GM19324 (cell line): ENCODE data around the gene PDGFA.

Experiments used
- ATAC-seq: cut with Tn5 transposase; IDR thresholded peaks from one replicate; pipeline ENCODE4 v1.9.1; 2021; ENCODE audit warnings: mild to moderate bottlenecking, moderate library complexity; ENCODE audit not compliant: unreplicated experiment, low FRiP score

PDGFA gene

GRCh38 chr7:464454-465401 is 54.9 kb downstream of the PDGFA start:
- ATAC-seq = no peak

- ATAC-seq = no peak
These were observed 55.7 kb downstream of the PDGFA start for GRCh38 chr7:463817-464453.

DNA sequence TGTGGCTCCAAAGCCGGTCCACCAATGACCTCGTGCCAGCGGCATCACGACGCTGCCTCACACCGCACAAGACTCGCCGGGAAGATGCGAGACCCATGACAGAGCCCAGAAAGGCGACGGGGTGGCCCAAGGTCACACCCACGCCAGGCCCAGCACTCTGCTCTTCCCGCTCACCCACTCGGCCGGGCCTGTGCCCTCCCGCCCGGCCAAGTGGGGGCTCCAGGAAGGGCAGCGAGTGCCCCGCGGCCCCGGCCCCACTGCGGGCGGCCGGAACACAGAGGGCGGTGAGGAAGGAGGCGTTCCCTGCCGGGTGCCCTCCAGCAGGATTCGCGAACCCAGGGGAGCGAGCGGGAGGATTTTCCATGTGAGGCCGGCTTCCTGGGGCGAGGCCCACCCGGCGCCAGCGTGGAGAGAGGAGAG is 56.3 kb downstream of the PDGFA start:
- no peak for ATAC-seq

- no peak for ATAC-seq
These were observed 57.2 kb downstream of the PDGFA start for GRCh38 chr7:462173-463103.

DNA sequence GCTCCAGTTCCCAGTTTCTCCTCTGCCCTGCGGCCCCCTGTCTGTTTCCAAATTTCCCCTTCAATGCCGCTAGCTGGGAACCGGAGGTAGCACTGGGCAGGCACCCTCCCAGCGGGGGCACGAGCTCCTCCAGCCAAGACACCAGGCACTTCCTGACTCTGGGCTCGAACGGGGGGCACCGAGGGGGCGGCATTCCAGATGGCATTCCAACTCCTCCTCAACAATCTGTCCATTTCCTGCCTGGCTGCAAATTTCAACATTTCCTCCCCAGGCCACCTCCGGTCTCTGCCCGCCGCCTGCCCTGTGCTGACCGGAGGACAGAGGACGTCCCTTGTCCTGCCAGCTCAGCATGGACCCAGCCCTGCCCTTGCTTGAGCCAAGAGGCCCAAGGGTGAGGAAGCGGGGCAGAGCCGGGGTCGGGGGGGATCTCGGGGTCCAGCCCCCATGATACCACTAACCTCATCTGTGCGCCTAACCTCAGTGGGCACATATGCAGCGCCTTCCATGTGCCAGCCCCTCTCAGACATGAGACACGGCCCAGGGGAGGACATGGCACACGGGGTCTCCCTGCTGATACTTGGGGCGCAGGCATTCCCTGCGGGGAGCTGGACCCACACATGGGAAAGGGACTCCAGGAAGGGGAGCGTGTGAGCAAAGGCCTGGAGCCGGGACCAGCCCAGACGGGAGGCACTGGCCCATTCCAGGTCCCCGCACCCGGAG is 58.0 kb downstream of the PDGFA start:
- ATAC-seq = no peak

DNA sequence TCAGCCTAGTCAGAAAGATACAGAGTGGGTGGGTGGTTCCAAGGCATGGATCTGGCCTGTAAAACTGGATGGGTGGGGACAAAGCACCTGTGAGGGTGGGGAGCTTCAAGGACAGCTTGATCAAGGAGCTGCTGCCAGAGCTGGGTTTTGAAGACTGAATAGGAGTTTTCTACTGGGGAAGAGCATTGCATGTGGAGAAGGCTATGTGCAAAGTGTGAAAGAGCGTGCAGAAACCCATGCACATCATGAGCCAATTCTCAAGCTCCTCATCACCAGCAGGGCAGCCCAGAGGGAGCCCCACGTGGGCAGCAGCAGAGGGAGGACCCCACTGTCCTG is 58.6 kb downstream of the PDGFA start:
- no peak for ATAC-seq

GRCh38 chr7:460374-461116 is 59.1 kb downstream of the PDGFA start:
- ATAC-seq = no peak

GRCh38 chr7:459584-460373 is 59.9 kb downstream of the PDGFA start:
- ATAC-seq = no peak

DNA sequence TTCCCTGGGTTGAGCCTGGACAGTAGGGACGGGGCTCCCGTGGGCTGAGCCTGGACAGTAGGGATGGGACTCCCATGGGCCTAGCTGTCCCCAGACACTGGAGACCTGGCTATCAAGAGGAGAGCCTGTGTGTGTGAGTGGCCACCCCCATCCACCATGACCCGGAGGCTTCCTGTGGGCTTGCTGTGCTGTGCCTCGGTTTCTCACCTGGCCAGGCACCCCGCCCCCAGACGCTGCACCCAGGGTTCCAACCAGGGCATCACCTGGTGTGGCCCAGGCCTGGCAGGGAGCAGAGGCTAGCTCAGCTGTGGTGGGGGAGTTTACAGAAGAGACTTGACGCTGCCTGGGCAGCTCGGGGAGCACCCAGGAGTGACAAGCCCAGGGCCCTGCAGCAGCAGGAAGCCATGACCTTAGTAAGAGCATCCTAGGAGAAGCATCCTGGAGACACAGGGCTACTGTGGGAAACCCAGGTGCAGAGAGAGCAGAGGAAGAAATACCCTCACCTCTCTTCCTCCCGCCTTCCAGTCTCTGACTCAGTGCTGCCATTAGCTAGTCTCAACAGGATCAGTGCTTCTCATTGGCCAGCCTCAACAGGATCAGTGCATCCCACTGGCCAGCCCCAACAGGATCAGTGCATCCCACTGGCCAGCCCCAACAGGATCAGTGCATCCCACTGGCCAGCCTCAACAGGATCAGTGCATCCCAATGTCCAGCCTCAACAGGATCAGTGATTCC is 61.0 kb downstream of the PDGFA start:
- no peak for ATAC-seq

GRCh38 chr7:457814-458510 is 61.7 kb downstream of the PDGFA start:
- ATAC-seq = no peak

DNA sequence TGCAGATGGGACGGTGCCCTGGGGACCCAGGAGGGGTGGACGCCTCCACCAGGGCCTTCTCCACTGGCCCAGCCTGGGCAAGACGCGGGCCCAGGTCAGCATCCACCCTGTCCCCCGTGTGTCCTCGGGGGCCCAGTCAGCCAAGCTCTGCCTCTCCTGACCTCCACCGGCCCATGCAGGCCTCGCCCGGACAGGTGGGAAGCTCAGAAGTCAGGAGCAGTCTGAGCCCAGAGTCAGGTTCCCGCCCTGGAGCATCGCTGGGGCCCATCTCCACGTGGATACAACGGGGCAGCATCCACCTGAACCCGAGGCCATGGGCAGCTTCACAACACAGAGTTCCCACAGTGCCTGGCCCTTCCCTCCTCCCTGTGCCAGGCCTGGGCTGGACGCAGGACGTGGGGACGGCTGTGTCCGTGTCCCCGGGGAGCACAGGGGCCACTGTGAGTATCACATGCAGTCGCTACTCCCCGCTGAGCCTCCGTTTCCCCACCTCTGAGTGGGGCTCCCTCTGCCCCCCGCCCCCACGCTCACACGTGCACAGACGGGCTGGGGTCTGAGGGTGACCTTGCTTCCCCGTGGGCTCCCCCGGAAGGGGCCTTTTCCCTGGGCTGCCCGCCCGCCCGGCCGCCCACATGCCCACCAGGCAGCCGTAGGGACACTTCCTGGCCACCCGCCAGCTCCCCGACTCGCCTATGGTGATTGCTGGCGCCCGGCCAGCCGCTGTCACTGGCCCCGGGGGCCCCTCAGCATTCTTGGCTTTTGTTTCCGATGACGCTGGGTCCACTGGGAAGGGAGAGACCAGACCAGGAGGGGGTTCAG is 64.3 kb downstream of the PDGFA start:
- ATAC-seq = no peak

GRCh38 chr7:454356-455109 is 65.1 kb downstream of the PDGFA start:
- no peak for ATAC-seq

DNA sequence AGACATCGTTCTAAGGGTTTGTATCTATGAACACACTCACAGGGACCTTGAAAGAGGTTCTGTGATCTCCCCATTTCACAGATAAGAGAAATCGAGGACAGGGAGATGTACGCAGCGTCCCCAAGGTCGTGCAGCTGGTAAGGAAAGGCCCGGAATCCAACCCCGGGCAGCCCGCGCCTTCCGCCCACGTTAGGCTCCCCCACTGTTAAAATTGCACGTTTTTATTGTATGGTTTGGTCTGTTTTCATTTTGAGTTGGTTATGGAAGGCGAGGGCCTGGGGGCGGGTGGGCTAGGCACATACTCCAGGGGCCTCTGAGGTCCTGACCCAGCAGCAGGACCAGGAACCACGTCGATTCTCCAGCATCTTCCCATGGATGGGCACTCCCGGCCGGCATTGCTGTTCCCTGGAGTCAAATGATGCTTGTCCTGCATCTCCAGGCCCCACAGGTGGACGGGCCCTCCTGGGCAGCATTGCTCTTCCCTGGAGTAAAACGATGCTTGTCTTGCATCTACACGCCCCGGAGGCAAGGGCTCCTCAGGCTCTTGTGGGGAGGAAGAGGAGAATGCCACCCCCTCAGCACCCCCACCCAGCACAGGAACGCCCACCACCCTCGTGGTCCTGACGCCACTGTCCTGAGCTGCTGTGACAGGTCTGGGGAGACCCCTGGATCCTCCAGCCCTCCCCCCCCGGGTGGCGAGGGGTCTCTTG is 65.9 kb downstream of the PDGFA start:
- ATAC-seq = no peak

GRCh38 chr7:452791-453455 is 66.7 kb downstream of the PDGFA start:
- ATAC-seq = no peak

DNA sequence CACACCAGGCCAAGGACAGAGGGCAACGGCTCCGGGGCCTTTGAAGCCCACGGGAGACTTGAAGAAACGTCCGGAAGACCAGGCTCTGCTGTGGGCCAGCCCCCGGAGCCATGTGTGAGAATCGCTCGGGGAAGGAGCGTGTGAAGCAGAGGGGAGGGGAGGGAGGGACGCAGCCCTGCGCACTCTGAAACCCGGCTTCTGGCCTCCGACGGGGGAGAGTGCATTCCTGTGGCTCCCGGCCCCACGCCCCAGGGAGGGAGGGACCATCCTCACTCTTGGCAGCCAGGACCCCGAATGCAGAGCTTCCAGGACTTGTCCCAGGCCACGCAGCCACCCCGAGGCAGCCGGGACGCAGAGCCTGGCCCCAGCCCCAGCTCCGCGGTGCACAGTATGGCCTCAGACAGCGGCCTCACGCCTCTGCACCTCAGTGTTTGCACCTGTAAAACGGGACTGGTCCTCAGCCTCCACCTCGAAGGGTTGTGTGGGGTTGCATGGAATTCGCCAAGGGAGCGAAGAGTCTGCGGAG is 67.4 kb downstream of the PDGFA start:
- no peak for ATAC-seq
